A549 (cell line): Measurements from ENCODE around the gene NUDT14.

Experiments used
- EHMT2 ChIP-seq: fragments of 200-600 bp; sonication (generic); IDR thresholded peaks from 2 replicates; pipeline ENCODE4 v1.6.1; 2016; ENCODE audit warnings: antibody characterized with exemption, low read depth, mild to moderate bottlenecking, moderate library complexity
- HOXB5 ChIP-seq: fragments of 250-450 bp; sonication (Bioruptor Pico); IDR thresholded peaks from 2 replicates; pipeline ENCODE4 v1.5.0; 2020; ENCODE audit warnings: mild to moderate bottlenecking, moderate library complexity
- JUN ChIP-seq, 2 experiments: fragments of >200 bp; sonication (Bioruptor Twin); formaldehyde crosslinking; IDR thresholded peaks; 2 replicates in 1 of 2; 3 replicates in 1 of 2; pipeline ENCODE4 v1.6.1; 2016 to 2017
- KDM1A ChIP-seq: fragments of 200-600 bp; sonication (generic); IDR thresholded peaks from 2 replicates; pipeline ENCODE4 v1.6.1; 2016; ENCODE audit warnings: low read depth, mild to moderate bottlenecking
- POLR2A ChIP-seq: IDR thresholded peaks from 2 replicates; pipeline ENCODE4 v1.6.1; 2012; ENCODE audit warnings: mild to moderate bottlenecking, low read length
- POLR2AphosphoS2 ChIP-seq: conservative IDR thresholded peaks from 2 replicates; pipeline ENCODE4 v1.6.1; 2012; ENCODE audit warnings: low read length, improper control_type of control experiment, inconsistent platforms
- RAD21 ChIP-seq, 2 experiments: fragments of >200 bp in 1 of 2; sonication (Bioruptor Twin) in 1 of 2; formaldehyde crosslinking in 1 of 2; IDR thresholded peaks in 1 of 2; conservative IDR thresholded peaks in 1 of 2; 2 replicates in 1 of 2; 3 replicates in 1 of 2; pipeline ENCODE4 v1.6.1; 2012 to 2018; ENCODE audit warnings: inconsistent platforms in 1 of 2
- RARB ChIP-seq: fragments of 250-450 bp; sonication (Bioruptor Pico); IDR thresholded peaks from 2 replicates; pipeline ENCODE4 v1.8.0; 2021; ENCODE audit warnings: mild to moderate bottlenecking, moderate library complexity
- RFX5 ChIP-seq: fragments of 450-650 bp; IDR thresholded peaks from 2 replicates; pipeline ENCODE4 v1.7.1; 2014; ENCODE audit warnings: antibody characterized with exemption, mild to moderate bottlenecking, moderate library complexity
- SMC3 ChIP-seq: fragments of >200 bp; sonication (Bioruptor Twin); formaldehyde crosslinking; IDR thresholded peaks from 3 replicates; pipeline ENCODE4 v1.6.1; 2018; ENCODE audit warnings: inconsistent platforms
- TP53 ChIP-seq: fragments of 250-450 bp; sonication (Bioruptor Pico); IDR thresholded peaks from 2 replicates; pipeline ENCODE4 v1.5.0; 2021; ENCODE audit warnings: mild to moderate bottlenecking, moderate library complexity
- TF ChIP-seq, protein P1 (sequence below): fragments of >200 bp; sonication (Bioruptor Twin); formaldehyde crosslinking; IDR thresholded peaks from 3 replicates; pipeline ENCODE4 v1.5.1; 2016
- TF ChIP-seq, protein P2 (sequence below): fragments of >200 bp; sonication (Bioruptor Twin); formaldehyde crosslinking; IDR thresholded peaks from 3 replicates; pipeline ENCODE4 v1.6.1; 2016
- TF ChIP-seq, protein P3 (sequence below): IDR thresholded peaks from 2 replicates; pipeline ENCODE4 v1.6.1; 2012

DNA sequence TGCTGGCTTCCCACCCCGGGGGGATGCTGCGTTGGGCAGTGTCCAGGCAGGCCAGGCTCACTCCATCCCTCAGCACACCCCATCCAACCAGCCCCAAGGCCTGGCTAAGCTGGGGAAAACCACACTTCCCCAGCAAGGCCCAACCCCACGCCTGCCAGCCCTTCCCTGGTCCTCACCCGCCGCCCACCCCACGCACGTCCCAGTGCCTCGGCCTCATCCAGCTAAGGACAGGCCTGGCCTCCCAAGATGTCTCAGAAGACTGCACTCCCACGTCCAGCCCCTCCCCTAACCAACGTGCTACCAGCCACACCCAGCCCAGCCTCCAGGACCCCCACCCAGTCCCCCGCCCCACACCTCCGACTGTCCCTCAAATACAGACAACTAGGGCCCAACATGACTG lies 22.3 kb downstream of the NUDT14 start:
- TF ChIP-seq, protein P1, sequence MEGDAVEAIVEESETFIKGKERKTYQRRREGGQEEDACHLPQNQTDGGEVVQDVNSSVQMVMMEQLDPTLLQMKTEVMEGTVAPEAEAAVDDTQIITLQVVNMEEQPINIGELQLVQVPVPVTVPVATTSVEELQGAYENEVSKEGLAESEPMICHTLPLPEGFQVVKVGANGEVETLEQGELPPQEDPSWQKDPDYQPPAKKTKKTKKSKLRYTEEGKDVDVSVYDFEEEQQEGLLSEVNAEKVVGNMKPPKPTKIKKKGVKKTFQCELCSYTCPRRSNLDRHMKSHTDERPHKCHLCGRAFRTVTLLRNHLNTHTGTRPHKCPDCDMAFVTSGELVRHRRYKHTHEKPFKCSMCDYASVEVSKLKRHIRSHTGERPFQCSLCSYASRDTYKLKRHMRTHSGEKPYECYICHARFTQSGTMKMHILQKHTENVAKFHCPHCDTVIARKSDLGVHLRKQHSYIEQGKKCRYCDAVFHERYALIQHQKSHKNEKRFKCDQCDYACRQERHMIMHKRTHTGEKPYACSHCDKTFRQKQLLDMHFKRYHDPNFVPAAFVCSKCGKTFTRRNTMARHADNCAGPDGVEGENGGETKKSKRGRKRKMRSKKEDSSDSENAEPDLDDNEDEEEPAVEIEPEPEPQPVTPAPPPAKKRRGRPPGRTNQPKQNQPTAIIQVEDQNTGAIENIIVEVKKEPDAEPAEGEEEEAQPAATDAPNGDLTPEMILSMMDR = no peak
- TF ChIP-seq KDM1A (no peak), HOXB5 (CRISPR knock-in tag) (no peak), JUN (IDR thresholded peaks at IDR 0.05) (no peak), SMC3 (no peak), EHMT2 (no peak), TP53 (CRISPR knock-in tag) (no peak), POLR2AphosphoS2 (no peak), POLR2A (no peak), RAD21 (conservative IDR thresholded peaks at IDR 0.05 in 1 of 2, IDR thresholded peaks at IDR 0.05 in 1 of 2) (no peak), RFX5 (no peak), RARB (CRISPR knock-in tag) (no peak)
- TF ChIP-seq, protein P2, sequence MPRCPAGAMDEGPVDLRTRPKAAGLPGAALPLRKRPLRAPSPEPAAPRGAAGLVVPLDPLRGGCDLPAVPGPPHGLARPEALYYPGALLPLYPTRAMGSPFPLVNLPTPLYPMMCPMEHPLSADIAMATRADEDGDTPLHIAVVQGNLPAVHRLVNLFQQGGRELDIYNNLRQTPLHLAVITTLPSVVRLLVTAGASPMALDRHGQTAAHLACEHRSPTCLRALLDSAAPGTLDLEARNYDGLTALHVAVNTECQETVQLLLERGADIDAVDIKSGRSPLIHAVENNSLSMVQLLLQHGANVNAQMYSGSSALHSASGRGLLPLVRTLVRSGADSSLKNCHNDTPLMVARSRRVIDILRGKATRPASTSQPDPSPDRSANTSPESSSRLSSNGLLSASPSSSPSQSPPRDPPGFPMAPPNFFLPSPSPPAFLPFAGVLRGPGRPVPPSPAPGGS = no peak
- TF ChIP-seq, protein P3, sequence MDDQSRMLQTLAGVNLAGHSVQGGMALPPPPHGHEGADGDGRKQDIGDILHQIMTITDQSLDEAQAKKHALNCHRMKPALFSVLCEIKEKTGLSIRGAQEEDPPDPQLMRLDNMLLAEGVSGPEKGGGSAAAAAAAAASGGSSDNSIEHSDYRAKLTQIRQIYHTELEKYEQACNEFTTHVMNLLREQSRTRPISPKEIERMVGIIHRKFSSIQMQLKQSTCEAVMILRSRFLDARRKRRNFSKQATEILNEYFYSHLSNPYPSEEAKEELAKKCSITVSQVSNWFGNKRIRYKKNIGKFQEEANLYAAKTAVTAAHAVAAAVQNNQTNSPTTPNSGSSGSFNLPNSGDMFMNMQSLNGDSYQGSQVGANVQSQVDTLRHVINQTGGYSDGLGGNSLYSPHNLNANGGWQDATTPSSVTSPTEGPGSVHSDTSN = no peak
